Mesothelial cell of epicardium (in vitro differentiated cells): Measurements from ENCODE around the gene HPS4. TPM values are rescaled to one million over a fixed set of nuclear protein-coding genes. Genes with fewer than 3 reads are reported as not detected.

Experiments
- DNase-seq, 2 experiments: peaks; one replicate each; pipeline ENCODE4 v3.0.0; 2021; ENCODE audit warnings: low spot score in 2 of 2; ENCODE audit not compliant: unreplicated experiment in 2 of 2
- H3K27ac Mint-ChIP-seq: 2 replicates; pipeline ENCODE4 v1.8.0; 2021; ENCODE audit warnings: mixed read lengths
- H3K27me3 Mint-ChIP-seq: 2 replicates; pipeline ENCODE4 v1.8.0; 2021; ENCODE audit warnings: low read depth, mixed read lengths
- H3K36me3 Mint-ChIP-seq: 2 replicates; pipeline ENCODE4 v1.8.0; 2021; ENCODE audit warnings: mixed read lengths
- H3K4me1 Mint-ChIP-seq: 2 replicates; pipeline ENCODE4 v1.8.0; 2021; ENCODE audit warnings: mixed read lengths
- H3K4me3 Mint-ChIP-seq: 2 replicates; pipeline ENCODE4 v1.8.0; 2021; ENCODE audit warnings: mild to moderate bottlenecking, moderate library complexity, mixed read lengths
- H3K9me3 Mint-ChIP-seq: 2 replicates; pipeline ENCODE4 v1.8.0; 2021; ENCODE audit warnings: mixed read lengths
- CTCF ChIP-seq: fragments of 200-600 bp; sonication (generic); IDR thresholded peaks from one replicate; pipeline ENCODE4 v1.5.0; 2021; ENCODE audit warnings: antibody characterized with exemption; ENCODE audit not compliant: unreplicated experiment
- total RNA-seq: library from RNA; stranded (reverse); gene quantifications from 3 replicates; pipeline ENCODE4 v1.2.1, GENCODE V29; 2021

The HPS4 gene
- total RNA-seq, 1 donor from 2014 or later = 55.6 TPM

GRCh38 chr22:26494506-26494905 lies 10.9 kb upstream of the HPS4 start:
- Mint-ChIP-seq H3K36me3 (peaks cover 36% of the 10 kb centered on the region), H3K27ac (no peak overlapping the region), H3K27me3 (no peaks in the 10 kb centered on the region)

GRCh38 chr22:26492220-26492619 lies 8.6 kb upstream of the HPS4 start:
- H3K9me3 Mint-ChIP-seq = no peaks in the 10 kb centered on the region
- peaks cover 41% of the 10 kb centered on the region for H3K36me3 Mint-ChIP-seq
- H3K27me3 Mint-ChIP-seq = no peaks in the 10 kb centered on the region
- H3K27ac Mint-ChIP-seq = no peak overlapping the region
- TF ChIP-seq CTCF = no peak
- no peak for DNase-seq
- no peak overlapping the region for H3K4me3 Mint-ChIP-seq
- H3K4me1 Mint-ChIP-seq = no peaks in the 10 kb centered on the region

More at GRCh38 chr22:26494506-26494905, 10.9 kb upstream of the HPS4 start:
- H3K9me3 Mint-ChIP-seq = no peaks in the 10 kb centered on the region
- no peaks in the 10 kb centered on the region for H3K4me1 Mint-ChIP-seq
- no peak overlapping the region for H3K4me3 Mint-ChIP-seq
- no peak for DNase-seq
- TF ChIP-seq CTCF = no peak

- Mint-ChIP-seq H3K4me3 (no peak overlapping the region), H3K36me3 (peaks cover 32% of the 10 kb centered on the region), H3K4me1 (peaks cover 9% of the 10 kb centered on the region), H3K27ac (no peak overlapping the region), H3K27me3 (no peaks in the 10 kb centered on the region), H3K9me3 (no peaks in the 10 kb centered on the region)
- no peak for TF ChIP-seq CTCF
- no peak for DNase-seq
Measured at GRCh38 chr22:26489447-26490036, 6.0 kb upstream of the HPS4 start.

- TF ChIP-seq CTCF = no peak
- Mint-ChIP-seq H3K9me3 (no peaks in the 10 kb centered on the region), H3K27ac (no peak overlapping the region), H3K4me1 (peaks cover 16% of the 10 kb centered on the region), H3K4me3 (no peak overlapping the region), H3K27me3 (no peaks in the 10 kb centered on the region), H3K36me3 (peaks cover 22% of the 10 kb centered on the region)
- no peak for DNase-seq
Measured at GRCh38 chr22:26487996-26488395, 4.4 kb upstream of the HPS4 start.

GRCh38 chr22:26486394-26486793 lies 2.8 kb upstream of the HPS4 start:
- TF ChIP-seq CTCF = no peak
- H3K9me3 Mint-ChIP-seq = no peaks in the 10 kb centered on the region
- DNase-seq = no peak
- peaks cover 30% of the 10 kb centered on the region for H3K4me1 Mint-ChIP-seq
- peaks cover 16% of the 10 kb centered on the region for H3K36me3 Mint-ChIP-seq
- H3K27ac Mint-ChIP-seq = no peak overlapping the region
- H3K27me3 Mint-ChIP-seq = no peaks in the 10 kb centered on the region
- no peak overlapping the region for H3K4me3 Mint-ChIP-seq
